Measurements from ENCODE around the gene FAM193A.
A peak's percentile ranks its signal among the peaks of the same experiment; 100 is the strongest.
"Not testable (repeated sequence)": the region's sequence is repeated elsewhere in the genome, so short reads cannot be mapped to it uniquely, and the experiment has no call there.

Gene FAM193A

DNA sequence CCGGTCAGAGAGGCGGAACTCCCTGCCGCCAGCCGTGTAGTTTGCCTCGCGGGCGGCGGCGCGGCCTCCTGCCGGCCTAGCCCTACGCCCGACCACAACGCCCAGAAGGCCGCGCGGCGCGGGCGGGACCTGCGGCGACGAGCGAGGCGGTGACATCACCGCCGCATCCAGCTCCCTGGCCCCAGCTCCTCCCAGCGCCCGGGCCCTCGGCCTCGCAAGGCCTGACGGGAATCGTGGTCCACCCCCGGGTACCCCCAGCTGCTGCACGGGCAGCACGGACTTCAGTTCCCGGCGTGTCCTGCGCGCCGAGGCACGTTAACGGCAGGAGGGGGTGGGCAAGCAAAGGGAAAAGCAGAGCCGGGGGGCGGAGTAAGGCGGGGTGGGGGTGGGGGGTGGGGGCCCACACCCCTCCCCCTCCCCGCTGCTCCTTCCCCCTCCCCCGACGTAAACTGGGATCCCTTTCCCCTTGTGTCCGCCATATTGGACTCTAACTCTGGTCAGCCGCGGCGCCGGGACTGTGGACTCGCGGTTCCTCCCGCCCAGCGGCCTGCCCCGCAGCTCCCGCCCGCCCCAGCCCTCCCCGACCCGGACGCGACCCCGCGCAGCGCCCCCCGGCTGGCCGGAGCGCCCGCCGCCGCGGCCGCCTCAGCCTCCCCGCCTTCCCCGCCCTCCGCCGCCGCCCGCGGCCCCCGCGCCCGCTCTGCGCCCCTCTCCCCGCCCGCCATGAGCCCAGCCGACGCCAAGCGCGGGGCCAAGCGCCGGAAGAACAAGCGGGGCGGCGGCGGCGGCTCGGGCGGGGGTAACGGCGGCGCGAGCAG is at the start of gene FAM193A:
FAM193A (plus strand) TSS at position 455 of the 818 bp plus-strand sequence; CDS start at position 724, 269 bp downstream.
- DNase-seq: peak; percentile 40

GRCh38 chr4:2486981-2487380 is 49.5 kb upstream of the FAM193A start:
- no peak for DNase-seq

- no peak for DNase-seq
Measured at GRCh38 chr4:2487632-2488031, 48.8 kb upstream of the FAM193A start.

DNA sequence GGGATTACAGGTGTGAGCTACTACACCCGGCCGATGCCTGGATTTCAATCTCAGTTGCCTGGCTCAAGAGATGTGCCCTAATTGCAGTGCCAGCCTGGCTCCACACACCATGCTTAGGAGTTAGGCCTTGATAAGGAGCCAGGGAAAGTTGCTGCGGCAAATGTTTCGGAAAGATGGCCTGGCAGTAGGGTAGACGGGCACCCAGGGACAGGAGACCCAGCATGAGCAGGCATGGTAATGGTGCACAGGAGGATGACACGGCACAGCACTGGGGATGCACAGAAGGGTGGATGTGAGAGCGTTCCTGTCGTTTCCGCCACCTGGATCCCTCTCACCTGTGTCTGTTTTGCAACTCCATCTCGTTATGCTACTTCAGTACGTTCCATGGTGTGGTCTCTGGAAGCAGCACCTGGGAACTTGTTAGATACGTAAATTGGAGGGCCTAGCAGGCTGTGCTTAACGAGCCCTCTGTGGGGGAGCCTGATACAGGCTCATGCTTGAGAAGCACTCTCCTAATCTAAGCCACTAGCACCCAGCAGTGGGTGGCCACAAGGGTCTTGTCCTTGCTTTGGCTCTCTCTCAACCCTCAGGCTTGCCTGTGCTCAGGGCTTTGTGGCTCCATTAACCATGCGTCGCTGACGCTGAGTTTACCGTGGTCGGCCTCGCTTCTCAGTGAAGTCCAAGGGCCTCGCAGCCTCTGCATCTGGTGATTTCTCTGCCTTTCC is 47.2 kb upstream of the FAM193A start:
- no peak for DNase-seq

GRCh38 chr4:2489841-2490552 is 46.5 kb upstream of the FAM193A start:
- DNase-seq: no peak

DNA sequence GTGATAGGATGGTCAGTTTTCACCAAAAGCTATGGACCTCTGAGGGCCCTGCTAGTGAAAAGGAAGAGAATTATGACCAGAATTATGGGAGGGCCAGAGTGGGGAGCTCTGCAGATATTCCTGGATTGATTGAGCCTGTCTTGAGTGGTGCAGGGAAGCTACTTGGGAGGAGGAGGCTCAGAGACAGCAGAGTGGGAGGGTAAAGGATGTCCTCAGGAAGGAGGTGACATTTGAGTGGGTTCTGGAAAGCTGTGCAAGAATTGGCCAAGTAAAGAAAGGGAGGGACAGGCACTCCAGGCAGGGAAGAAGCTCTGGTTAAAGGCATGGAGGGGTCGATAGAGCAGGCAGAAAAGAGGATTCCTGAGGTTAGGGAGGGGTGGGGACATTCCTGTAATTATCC is 43.5 kb upstream of the FAM193A start:
- no peak for DNase-seq

DNA sequence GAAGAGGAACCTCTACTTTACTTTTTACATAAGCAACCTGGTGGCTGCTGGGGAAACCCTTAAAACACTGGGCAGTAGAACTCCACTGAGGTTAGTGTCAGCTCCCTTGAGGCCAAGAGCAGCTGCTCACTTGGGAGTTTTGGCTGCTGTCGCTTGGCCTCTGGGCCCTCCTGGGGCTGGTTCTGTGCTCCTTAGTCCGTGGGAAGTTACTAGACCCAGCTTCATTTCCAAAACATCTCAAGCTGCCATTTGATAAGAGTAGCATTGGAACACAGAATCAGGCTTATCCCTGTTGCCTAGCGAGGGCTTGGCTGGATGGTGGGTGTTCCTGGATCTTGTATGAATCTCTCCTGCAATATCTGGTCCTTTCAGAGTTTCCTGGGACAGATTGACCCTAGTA is 41.5 kb upstream of the FAM193A start:
- DNase-seq: no peak

GRCh38 chr4:2497324-2497723 is 39.1 kb upstream of the FAM193A start:
- DNase-seq: no peak

DNA sequence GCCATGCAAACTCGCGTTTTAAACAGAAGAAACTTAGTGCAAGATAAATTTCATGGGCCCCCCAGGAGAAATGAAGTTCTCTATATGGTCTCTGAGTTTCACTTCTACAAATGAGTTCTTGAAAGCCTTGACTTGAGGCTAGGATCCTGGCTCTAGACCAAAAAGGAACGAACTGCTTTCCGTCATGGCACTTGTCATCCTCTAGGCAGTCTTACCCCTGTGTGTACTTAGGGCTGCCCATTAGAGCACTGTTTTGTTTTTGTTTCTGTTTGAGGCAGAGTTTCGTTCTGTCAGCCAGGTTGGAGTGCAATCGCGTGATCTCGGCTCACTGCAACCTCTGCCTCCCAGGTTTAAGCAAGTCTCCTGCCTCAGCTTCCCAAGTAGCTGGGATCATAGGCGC is 38.5 kb upstream of the FAM193A start:
- no peak for DNase-seq

DNA sequence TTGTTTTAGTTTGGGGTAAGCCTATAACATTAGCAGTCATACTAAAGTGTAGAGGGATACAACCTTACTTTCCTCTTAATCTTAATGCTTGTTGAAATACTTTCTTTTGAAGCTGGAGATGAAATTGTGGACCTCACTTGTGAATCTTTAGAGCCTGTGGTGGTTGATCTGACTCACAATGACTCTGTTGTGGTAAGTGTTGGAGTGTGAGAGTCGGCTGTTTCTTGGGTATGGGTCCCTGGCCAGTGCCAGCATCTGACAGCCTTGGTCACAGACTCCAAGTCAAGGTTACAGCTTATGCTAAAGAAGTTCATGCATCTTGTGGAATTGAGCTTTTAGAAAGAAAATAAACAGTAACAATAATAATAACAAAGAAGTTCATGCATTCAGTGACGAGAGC is 35.9 kb upstream of the FAM193A start:
- DNase-seq: no peak

- DNase-seq: no peak
Measured at GRCh38 chr4:2501034-2501594, 35.3 kb upstream of the FAM193A start.

GRCh38 chr4:2503809-2504208 is 32.6 kb upstream of the FAM193A start:
- DNase-seq: no peak

GRCh38 chr4:2507259-2507658 is 29.2 kb upstream of the FAM193A start:
- no peak for DNase-seq

- no peak for DNase-seq
Measured at GRCh38 chr4:2507855-2508254, 28.6 kb upstream of the FAM193A start.

DNA sequence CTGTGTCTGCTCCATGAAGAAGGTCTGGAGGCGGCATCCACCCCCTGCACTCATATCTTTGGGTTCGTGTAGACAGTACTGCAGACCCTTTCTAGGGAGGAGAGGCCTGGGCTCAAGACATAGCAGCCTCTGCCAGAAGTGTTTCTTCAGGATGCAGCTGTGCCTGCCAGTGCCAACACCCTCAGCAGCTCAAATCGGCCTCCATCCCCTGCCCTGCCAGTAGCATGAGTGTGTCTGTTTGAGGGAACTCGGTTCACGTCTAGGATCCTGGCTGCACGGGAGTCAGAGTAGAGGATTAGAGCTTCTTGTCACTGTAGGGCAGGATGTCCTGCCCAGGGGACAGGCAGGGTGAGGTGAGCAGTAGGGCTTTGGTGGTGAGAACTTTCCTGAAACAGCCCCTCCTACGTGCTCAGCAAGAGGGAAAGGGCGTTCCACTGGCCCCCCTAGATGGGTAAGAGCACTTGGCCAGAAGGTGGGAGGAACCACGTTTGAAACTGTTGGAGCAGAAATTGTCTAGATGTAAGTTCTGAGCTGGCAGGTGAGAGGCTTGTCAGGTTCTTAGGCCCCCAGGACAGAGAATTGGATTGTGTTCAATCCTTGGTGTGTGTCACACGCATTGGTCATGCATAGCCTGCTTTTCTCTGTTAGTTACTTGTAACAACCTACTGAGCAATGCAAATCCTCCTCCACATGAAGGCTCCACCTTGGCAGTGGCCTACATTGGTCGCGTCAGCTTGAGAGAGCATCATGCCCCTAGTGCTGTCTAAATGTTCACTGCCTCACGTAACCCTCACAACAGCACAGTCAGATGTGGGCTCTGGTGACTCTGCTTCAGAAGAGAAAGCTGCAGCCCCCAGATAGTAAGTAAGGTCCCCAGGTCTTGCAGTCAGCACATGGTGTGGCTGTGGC is 25.8 kb upstream of the FAM193A start:
- DNase-seq: no peak

GRCh38 chr4:2511645-2512131 is 24.8 kb upstream of the FAM193A start:
- no peak for DNase-seq

DNA sequence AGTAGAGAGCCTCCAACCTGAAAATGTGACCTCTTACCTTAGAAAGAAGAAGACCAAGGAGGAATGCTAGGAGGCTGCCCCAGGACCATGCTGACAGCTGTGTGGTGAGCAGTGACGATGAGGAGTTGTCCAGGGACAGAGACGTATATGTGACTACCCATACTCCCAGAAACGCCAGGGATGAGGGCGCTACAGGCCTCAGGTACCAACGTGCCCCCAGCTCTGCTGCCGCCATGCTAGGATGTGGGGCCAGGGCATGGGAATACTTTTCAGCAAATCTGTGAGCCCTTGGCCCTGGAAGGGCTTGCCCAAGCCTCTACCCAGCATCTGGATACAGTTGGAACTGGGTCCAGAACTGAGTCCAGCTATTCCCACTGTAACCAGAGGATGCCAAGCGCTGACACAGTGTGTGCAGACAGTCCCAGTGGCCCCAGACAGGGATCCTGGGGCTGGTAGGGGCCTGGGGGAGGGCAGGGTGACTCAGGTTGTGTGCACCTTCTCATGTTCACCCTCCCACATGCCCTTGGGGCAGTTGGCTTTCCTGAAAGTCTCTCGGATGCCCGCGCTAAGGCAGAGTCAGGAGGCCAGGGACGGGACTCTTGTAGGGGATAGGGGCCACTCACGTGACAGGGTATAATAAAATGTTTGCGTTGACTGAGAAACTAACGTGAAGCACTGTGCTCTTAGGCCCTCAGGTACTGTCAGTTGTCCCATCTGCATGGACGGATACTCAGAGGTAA is 23.9 kb upstream of the FAM193A start:
- DNase-seq: no peak

GRCh38 chr4:2514193-2514592 is 22.3 kb upstream of the FAM193A start:
- not testable (repeated sequence) for DNase-seq

GRCh38 chr4:2514944-2515343 is 21.5 kb upstream of the FAM193A start:
- DNase-seq: not testable (repeated sequence)

DNA sequence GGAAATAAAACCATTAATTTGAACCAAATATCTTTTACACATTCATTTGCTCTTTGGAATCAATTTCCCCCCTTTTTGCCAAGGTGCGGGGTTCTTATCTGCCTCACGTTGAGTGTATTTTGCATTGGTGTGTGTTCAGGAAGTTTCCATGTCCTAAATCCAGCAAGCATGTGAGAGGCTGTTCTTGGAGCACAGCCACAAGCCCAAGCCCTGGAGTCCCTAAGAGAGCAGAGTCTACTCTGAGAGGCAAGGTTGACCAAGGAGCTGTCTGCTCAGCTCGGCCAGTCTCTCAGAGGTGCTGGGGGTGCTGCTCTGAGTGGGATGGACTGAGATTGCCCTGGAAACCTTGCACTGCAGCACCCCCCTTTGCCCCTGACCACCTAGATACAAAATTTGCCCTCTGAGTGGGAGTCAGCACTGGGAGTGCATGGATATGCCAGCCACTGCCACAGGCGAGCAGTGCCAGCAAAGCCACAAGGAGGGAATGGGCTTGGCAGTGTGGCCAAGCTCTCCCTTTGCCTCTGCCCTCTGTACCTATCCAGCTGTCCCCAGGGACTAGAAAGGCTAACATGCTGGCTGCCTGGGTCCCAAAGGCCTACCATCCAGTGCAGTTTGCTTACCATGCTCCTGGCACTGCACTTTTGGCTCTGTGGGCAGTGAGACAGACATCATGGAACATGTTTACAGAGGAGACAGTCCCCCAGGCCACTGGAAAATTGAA is 20.5 kb upstream of the FAM193A start:
- DNase-seq: no peak

GRCh38 chr4:2516635-2517034 is 19.8 kb upstream of the FAM193A start:
- DNase-seq: no peak

All from NCI-H748 treated with DMSO at 0.1 percent for 48 hours (cell line).